Measurements from ENCODE around the gene PAPPA2.

Gene PAPPA2

DNA sequence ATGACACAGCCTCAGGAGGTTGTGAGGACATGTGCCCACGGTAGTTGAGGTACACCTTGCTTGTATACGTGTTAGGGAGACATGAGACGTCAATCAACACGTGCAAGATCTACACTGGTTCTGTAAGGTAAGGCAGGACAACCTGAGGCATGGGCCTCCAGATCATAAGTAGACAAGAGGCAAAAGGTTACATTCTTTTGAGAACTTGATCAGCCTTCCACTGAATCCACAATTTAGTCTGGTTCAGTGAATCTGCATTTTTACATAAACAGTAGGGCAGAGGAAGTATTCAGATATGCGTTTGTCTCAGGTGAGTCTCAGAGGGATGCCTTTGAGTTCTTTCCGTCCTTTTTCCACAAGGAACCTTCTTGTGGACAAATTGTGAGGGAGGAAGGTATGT, 352.6 kb downstream of the PAPPA2 start:
- intact Hi-C loops (cut with DNase I), result no loop called here
- DNase-seq, result no peak

DNA sequence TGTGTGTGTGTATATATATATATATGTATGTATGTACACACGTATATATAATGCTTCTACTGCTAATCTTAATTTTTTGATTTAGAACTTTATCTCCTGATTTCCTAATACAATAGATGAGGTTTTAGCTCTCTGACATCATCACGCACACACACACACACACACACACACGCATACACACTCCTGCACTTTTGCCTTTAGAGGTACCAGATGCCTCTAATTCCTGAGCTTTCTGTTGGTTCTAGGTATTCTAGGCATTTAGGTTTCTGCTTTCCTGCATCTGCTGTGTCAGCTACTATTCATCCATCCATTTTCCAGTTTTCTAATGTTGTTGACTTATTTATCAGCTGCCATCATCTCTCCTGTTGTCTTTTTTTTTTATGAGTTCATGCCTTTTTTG, 353.3 kb downstream of the PAPPA2 start:
- intact Hi-C loops (cut with DNase I), result no loop called here

DNA sequence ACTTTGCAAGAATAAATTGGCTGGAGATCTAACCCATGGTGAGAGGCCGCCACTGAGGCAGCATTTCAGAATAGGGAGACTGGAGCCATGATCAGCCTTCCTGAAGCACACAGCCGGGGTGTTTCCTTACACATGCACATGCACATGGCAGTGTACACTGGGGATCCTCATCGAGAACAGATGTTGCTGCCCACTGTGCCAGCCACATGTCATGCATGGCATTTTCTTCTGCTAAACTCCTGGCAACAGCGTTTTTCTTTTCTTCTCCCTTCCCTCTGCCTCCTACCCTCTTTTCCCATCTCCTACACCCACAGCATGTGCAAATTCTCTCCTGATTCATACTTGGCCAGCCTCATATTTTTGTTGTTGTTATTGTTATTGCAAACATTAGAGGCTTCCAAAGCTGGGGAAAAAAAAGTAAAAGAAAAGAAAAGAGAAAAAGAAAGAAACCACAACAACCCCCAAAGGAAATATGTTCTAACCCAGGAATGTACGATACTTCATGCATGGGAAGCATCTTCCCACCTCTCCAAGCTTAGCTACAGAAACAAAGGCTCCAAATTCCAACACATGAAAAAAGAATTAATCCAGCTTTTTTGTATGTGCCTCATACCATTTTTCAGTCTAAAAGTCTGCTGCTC, 357.5 kb downstream of the PAPPA2 start:
- intact Hi-C loops (cut with DNase I), result no loop called here
- no peak for DNase-seq

More for the DNA sequence above, 353.3 kb downstream of the PAPPA2 start:
- DNase-seq, result no peak

DNA sequence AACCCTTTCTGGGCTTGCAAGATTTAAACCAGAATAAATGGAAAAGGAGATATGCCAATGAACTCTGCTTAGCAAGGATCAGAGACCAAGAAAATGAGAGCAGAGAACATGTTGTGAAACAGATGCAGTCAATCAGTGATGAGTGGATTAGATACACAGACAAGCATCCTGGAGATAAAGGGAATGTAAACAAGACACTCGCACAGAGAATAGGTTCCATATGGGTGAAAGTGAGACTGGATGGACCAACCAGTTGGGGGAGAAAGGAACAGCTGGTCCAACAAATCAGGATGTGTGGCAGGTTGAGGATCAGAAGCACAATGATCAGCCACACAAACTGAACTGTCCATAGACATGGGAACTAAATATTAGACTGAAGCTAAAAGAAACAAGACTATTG, 363.3 kb downstream of the PAPPA2 start:
- intact Hi-C loops (cut with DNase I), result no loop called here
- no peak for DNase-seq

DNA sequence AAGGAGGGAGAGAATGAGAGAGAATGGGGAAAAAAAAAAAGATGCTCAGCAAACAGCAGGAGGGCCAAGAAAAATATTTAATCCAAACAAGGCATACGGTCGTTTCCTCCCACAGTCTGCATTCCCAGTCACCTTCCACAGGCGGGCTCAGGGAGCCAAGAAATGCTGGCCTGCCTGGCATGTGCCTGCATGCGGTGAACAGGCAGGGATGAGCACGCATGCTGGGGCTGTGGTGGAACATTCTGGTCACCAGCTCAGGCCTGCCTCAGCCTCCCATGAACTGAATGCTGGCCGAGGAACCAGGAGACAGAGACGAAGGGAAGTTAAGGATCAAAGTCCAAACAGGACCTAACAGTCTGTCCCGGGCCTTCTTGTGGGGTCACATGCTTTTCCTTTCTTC, 366.3 kb downstream of the PAPPA2 start:
- intact Hi-C loops (cut with DNase I), result no loop called here
- no peak for DNase-seq

DNA sequence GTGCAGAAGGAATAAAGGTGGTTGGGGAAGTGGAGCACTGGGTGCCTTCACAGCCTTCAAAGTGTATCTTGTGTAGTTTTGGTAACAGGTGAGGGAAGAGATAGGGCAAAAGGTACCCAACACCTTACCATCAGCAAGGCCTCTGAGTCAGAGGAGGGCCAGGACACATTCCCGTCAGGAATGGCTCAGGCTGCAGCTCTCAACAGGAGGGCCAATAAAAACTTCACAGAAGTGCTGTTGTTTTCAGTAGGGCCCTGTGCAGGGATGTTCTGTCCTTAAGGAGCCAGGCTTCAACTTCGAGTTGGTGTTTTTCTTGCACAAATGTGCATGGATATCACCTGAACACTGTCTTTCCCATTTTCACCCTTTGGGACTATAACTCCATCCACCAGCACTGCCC, 368.2 kb downstream of the PAPPA2 start:
- intact Hi-C loops (cut with DNase I), result no loop called here

DNA sequence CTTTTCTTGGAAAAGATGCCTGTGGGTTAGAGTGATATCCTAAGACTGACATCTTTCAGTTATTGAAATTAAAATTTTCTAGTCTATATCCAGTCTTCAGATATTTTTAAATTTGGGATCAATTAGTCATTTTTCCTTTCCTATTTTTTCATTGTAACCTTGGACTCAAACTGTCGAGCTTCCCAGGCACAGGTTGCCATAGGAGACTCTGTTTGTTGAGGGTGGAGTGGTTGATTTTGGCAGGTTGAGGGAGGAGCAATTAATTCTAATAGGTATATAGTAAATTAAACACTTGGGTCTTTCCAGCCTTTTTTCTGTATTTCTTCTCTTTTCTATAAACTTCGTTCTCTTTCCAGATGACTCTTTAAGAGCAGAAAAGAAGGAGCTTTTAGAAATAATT, 374.7 kb downstream of the PAPPA2 start:
- no peak for DNase-seq
- intact Hi-C loops (cut with DNase I), result no loop called here

More for the DNA sequence above, 368.2 kb downstream of the PAPPA2 start:
- DNase-seq, result no peak

DNA sequence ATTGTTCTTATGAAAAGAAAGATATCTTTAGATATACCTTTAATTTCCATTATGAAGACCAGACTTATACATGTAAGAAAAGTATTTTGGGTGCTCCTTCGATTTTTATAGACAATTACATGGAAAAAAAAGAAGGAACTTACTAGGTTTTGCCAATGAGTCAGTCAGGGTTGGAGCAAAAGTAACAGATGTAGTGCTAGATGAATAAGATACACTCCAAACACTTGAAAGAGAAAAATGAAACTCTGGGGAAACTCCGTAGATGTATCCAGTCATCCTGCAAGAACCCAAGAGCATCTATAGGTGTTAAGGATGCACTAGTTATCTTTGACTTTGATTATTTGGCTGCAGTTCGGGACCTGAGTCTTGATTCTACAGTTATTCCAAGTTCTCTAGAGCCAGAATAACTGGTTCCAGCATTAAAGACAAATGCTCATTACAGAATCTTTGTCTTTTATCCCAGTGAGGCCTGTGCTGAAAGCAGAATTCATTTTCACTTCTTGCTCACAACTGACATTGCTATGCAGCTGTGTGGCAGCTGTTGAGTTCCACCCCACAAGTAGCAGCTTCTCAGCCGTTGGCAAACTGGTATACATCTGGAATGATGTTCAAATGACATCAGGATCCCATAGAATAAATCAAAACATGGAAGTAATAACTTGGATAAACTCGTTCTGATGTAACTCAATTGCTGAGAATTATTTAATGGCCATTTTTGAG, 375.5 kb downstream of the PAPPA2 start:
- intact Hi-C loops (cut with DNase I), result no loop called here
- DNase-seq, result no peak

DNA sequence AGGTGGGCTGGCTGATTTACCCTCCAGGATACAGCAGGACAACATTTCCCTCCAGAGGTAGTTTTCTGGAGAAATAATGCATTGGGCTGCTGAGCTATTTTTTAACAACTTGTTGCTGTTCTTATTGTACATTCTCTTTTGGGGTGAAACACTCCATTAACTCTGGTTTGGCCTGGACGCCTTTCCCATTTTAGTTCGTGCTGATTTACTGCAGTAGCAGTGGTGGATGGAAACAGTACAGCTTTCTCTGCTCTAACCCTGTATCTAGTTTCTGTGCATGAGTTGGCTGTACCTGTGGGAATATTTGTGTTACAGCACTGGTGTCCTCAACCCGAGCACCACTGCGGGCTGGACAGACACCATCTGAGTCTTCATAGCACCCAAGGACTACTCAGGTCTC, 376.2 kb downstream of the PAPPA2 start:
- no peak for DNase-seq
- intact Hi-C loops (cut with DNase I), result no loop called here

DNA sequence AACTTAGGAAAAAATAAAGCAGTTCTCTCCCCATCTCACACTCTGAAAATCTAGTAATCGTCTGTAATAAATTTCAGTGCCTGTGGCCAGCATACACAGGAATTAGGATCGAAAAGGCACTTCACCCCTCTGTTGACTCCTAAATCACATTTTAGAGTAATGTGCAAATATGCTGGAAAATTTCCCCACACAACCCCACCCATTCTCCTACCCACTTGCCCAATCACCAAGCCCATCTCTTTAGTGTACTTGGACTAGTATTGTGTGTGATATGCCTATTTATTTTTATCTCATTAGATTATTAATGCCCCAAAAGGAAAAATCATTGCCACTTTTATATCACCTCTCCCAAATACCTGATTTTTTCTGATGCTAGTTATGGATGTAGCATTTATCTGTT, 378.3 kb downstream of the PAPPA2 start:
- DNase-seq, result no peak
- intact Hi-C loops (cut with DNase I), result loop anchor here (10.0 kb wide), 2 partner anchors 276 to 466 kb away; no protein-coding TSS in a partner anchor

DNA sequence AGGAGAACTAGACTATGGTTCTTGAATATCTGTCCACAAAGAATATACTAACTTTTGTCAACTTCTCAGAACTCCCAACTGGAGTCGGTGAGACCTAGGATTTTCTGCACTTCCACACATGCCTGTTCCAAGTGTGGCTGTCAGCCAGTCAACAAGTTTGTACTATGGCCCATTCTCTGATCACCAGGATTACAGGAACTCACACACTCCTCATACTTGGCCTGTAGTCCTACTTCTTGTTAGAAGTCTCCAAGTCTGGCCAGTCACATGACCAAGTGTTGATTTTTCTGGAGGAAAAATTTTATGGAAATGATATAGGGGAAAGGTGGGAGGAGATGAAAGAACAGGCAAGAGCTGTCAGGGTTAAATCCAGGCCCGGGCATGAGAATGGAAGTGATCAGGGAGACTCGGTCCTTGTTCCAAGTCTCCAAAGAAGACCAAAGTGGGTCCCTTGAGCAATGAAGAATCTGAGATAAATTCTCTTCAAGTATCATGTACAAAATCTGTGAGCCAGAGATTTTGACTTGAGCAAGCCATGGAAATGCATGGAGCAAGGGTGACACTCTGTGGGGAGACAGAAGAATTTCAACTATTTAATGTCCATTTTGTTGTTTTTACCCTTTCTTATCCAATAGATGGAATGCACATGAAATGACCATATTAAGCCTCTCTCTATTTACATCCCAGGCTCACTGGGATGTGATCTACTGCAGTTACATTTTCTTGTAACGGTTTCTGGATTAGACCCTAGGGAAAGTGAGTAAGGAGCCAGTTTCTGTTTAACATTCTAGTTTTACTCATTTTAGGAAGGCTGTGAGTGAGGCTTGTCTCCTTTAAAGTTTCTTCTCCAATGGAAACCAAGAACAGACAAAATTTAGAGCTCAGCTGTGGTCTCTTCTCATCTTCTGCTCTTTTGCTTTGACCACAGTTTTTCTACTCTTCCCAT, 380.6 kb downstream of the PAPPA2 start:
- DNase-seq, result peak in 26 of 42 donors; percentile 9 to 67 (median 34)
- intact Hi-C loops (cut with DNase I), result loop anchor here (10.0 kb wide), 2 partner anchors 279 to 469 kb away; no protein-coding TSS in a partner anchor

DNA sequence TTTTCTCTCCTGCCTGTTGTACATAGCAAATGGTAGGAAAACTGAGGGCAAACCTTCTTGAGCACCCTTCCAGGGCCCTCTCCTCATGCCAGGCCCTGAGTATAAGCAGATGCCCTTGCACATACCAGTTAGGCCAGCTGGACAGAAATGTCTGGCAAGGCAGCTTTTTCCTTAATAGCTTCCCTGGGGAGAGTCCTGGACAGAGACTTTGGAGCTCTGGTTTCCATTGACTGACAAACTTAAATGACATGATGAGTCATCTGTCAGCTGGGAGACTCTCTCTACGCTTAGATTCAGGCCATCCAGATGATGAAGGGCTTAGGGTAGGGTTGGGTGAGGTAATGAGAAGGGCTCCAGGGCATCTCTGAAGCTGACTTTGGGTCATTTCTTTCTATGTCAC, 384.1 kb downstream of the PAPPA2 start:
- no peak for DNase-seq
- intact Hi-C loops (cut with DNase I), result loop anchor here (10.0 kb wide), 2 partner anchors 282 to 472 kb away; no protein-coding TSS in a partner anchor

DNA sequence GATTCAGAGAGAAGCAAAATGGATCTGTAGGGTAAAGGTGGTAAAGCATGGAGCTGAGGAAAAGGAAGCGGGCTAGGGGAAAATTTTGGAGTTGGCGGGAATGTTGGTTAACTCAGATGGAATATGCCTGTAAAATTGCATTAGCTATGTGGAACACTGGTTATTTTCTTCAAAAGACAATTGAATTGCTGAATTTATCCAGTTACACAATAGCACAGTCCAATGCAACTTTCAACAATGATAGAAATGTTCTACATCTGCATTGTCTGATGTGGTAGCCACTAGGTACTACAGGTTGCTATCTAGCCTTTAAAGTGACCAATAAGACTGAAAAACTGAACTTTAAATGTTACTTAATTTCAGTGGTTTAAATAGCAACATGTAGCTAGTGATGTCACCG, 386.3 kb downstream of the PAPPA2 start:
- intact Hi-C loops (cut with DNase I), result loop anchor here (10.0 kb wide), 2 partner anchors 284 to 474 kb away; no protein-coding TSS in a partner anchor
- DNase-seq, result no peak

DNA sequence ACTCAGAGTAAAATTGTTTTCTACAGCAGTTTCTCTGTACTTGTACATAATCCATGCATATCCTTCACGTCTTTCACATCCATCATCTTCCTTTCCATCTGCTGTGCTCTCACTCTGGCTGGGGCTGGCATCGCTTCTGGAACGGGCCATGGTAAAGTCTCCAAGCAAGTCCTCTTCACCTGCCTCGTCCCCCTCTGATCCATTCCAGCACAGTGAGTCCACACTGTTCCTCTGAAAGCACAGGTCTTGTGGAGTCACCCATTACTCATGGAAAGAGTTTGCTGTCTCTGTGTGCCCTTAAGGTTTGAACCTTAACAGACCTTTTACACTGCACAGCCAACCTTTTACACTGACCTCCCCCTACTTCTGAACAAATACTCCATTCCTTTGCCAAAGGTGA, 387.9 kb downstream of the PAPPA2 start:
- DNase-seq, result no peak
- intact Hi-C loops (cut with DNase I), result no loop called here

DNA sequence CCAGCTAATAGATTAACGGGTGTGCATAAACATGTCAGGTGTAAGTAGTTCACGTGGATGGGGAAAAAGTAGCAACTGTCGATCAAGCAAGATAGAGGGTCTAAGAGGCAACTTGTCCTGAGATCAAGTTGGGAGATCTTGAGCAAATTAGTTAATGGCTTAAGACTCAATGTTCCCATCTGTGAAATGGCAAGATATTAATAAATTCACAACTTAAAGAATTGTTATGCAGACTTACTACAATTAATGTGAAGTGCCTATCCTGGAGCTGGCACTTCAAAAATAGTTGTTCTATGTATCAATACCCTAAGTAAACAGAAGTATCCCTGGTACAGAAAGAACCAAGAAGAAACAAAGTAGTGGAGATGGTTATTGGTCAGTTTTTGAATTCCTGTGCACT, 389.1 kb downstream of the PAPPA2 start:
- intact Hi-C loops (cut with DNase I), result no loop called here
- DNase-seq, result no peak

DNA sequence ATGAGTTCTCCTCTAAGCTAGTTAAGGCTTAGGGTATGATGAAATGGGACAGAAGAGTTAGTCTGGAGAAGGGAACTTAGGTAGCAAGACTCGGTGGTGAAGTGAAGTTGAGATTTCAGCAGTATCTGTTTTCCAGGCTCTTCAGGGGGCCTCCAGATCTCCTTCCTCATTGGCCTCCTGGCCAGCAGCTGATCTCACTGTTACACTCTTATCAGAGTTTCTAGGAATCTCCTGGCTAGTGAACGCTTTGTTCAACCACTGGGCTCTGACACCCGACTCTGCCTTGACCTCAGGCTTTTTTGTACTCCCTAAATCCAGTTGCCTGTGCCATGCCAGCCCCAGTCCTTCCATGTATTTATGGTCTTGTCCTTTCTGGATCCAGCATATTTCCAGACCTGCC, 390.5 kb downstream of the PAPPA2 start:
- DNase-seq, result no peak
- intact Hi-C loops (cut with DNase I), result no loop called here

DNA sequence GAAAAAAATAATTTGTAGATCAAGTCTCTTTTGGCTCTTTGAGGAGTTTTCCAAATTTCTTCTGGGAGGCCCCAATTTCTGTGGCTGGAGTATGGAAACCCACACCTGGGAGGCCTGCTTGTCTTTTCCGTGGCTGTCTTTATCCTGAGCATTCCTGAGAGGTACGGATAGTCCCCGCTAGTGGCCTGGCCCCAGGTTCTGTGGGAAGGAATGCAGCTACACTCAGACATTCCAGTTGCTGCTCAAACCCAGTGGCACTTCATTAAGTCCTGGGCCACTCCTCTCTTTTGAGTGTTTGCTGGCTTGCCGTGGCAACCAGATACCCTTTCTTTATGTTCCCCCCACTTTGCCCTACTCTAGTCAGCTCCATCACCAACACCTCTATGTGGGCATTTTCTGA, 391.1 kb downstream of the PAPPA2 start:
- intact Hi-C loops (cut with DNase I), result no loop called here

DNA sequence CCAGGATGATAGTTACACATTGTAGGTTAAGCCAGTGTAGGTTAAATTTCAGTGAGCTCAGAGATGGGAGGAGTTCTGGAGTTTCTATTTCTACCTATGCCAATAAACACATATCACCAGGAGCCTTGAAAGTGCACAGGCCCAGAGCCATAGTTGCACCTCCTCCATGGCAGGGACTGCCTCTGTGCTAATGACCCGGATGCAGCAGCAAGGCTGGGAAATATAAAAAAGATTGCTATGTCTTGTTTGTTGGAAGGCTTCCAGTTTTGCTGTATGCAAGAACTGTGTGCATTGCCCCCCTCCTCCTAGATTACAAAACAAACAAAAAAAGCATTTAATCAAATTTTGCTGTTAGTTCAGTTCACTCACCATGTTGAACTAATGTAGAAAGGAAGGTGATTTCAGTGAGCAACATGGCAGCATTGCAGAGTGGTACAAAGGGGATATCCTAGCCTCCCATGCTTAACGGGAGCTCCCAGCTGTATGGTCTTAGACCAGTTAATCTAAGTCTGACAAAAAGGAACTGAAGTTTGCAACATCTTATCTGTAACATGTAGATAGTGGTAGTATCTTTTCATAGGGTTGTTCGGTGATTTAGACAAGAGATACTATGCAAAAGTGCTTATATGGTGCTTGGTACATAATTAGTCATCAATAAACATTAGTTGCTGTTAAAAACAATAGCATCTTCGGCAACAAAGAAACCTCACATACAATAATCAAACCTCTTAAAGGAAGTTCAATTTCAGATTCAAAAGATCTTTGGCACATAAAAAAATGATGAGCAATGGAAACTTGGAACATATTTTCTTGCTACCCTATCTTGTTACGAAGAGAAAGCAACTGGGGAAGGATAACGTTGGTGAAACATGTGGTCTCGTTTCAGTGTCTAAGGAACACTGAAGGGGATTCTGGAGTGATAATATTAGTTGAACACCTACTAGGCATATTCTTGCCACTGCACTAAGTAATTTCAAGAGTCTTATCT, 392.1 kb downstream of the PAPPA2 start:
- intact Hi-C loops (cut with DNase I), result no loop called here
- no peak for DNase-seq

More for the DNA sequence above, 391.1 kb downstream of the PAPPA2 start:
- no peak for DNase-seq

Measured in head of caudate nucleus (tissue), 42 donors.